ENCODE measurements around the gene ZBP1. TPM values are rescaled to one million over a fixed set of nuclear protein-coding genes. Genes with fewer than 3 reads are reported as not detected.

The ZBP1 gene
- total RNA-seq, 4 donors from 2014 or later = 0.28 to 0.84 (median 0.56) TPM; not detected in 1

DNA sequence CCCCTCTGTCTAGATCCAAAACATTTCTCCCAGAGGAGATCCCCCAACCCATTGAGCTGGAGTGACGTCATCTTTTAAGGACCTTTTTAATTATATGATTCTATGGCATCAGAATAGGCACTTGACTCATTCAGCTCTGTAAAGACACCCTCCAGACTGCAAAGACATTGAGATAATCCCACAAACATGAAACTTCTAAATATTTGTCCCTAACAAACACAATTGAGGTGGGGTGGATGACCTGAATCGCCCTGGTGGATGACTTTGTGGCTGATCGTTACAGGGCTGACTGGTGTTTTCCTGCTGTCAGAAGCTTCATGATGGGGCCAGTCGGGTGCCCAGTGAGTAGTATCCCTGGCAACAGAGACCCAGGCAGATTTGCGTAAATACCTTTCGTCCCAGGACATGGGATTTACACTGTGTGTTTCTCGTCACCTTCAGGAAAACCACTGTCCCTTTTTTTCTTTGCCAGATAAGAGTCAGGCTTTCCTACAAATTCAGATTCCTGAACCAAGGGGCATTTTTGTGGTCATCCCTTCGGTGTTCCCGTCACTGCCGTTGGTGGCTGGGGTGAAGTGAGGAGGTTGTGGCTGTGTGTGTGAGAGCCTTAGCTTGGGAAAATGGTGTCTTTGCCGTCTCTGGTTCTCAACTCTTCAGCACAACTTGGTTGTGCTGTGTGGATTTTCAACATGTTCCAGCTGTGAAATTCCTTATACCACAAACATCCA is 64.6 kb downstream of the ZBP1 start:
- ATAC-seq (ENCODE audit: low FRiP score) (no peak), DNase-seq (ENCODE audit: low spot score) (no peak)
- TF ChIP-seq, protein P1, sequence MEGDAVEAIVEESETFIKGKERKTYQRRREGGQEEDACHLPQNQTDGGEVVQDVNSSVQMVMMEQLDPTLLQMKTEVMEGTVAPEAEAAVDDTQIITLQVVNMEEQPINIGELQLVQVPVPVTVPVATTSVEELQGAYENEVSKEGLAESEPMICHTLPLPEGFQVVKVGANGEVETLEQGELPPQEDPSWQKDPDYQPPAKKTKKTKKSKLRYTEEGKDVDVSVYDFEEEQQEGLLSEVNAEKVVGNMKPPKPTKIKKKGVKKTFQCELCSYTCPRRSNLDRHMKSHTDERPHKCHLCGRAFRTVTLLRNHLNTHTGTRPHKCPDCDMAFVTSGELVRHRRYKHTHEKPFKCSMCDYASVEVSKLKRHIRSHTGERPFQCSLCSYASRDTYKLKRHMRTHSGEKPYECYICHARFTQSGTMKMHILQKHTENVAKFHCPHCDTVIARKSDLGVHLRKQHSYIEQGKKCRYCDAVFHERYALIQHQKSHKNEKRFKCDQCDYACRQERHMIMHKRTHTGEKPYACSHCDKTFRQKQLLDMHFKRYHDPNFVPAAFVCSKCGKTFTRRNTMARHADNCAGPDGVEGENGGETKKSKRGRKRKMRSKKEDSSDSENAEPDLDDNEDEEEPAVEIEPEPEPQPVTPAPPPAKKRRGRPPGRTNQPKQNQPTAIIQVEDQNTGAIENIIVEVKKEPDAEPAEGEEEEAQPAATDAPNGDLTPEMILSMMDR (IDR thresholded peaks at IDR 0.05) = no peak

Other genes starting within 250 kb of the ZBP1 start
- gene RBM38, start 229.0 kb downstream of the ZBP1 start, total RNA-seq = 10 to 100 TPM in 3 of 4 donors, 1 to 10 TPM in 1; 4.6 to 18.0 (median 10.6) TPM
- not detected for gene CTCFL, start 95.3 kb downstream of the ZBP1 start, total RNA-seq
- gene PCK1, start 59.3 kb downstream of the ZBP1 start, total RNA-seq = 100 to 1,000 TPM; 103 to 386 (median 203) TPM
- 10 to 100 TPM; 10.4 to 42.7 (median 18.9) TPM for gene PMEPA1, start 89.6 kb upstream of the ZBP1 start, total RNA-seq